Effector memory CD8-positive, alpha-beta T cell (primary cell): Measurements from ENCODE around the gene GLP2R.

Experiments
- ATAC-seq: fragments of 150-1000 bp; cut with Tn5 transposase; replicated peaks from 2 replicates; pipeline ENCODE4 v1.10.0; 2021; ENCODE audit warnings: mild to moderate bottlenecking, moderate library complexity
- DNase-seq, 3 experiments: peaks; one replicate each; pipeline ENCODE4 v3.0.0; 2021
- H3K27ac Mint-ChIP-seq, 2 donors: one replicate each; pipeline ENCODE4 v1.8.0; 2022; ENCODE audit warnings: mild to moderate bottlenecking in 2 of 2, mixed read lengths in 2 of 2, moderate library complexity in 2 of 2
- H3K27me3 Mint-ChIP-seq, 2 donors: one replicate each; pipeline ENCODE4 v1.8.0; 2022; ENCODE audit warnings: mixed read lengths in 2 of 2
- H3K36me3 Mint-ChIP-seq: one replicate; pipeline ENCODE4 v1.8.0; 2022; ENCODE audit warnings: mild to moderate bottlenecking, moderate library complexity, mixed read lengths; ENCODE audit not compliant: insufficient read depth
- H3K4me1 Mint-ChIP-seq, 2 donors: one replicate each; pipeline ENCODE4 v1.8.0; 2022; ENCODE audit warnings: low read depth in 2 of 2, mixed read lengths in 2 of 2
- H3K4me3 Mint-ChIP-seq, 2 donors: one replicate each; pipeline ENCODE4 v1.8.0; 2022; ENCODE audit warnings: mild to moderate bottlenecking in 2 of 2, mixed read lengths in 2 of 2, moderate library complexity in 2 of 2
- H3K9me3 Mint-ChIP-seq, 2 donors: one replicate each; pipeline ENCODE4 v1.8.0; 2022; ENCODE audit warnings: mixed read lengths in 2 of 2

GLP2R gene

DNA sequence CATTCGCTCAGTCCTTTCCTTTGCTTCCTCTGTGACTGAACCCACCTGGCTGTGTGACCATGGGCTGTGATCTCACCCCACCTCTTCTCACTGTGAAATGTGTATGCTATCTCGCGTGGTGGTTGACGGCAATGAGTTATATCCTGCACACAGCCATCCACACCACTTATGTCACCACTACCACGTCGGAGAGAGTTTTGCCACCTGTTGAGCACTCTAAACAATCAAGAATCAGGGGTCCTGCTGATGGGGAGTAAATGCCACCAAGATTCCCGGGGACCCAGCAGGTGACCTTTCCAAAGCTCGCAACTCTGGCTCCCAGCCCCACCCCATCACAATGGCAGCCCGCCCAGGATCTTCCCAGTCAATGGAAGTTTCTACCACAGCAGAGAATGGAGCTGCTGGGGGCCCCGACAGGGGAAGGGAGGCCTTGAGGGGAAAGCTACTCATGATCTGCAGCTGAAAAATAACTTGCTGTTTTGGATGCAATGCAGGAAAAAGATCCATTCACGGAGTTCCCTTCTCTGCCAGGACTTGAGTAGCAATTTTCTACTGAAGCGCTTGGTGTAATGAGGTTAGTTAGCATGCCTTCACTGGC is 105.5 kb downstream of the GLP2R start:
- no peak for DNase-seq
- peak overlapping the region in 1 of 2 donors; percentile 69 for H3K27ac Mint-ChIP-seq
- no peaks in the 10 kb centered on the region for H3K27me3 Mint-ChIP-seq
- no peaks in the 10 kb centered on the region for H3K9me3 Mint-ChIP-seq
- no peak for ATAC-seq
- no peak overlapping the region for H3K4me3 Mint-ChIP-seq
- no peaks in the 10 kb centered on the region for H3K4me1 Mint-ChIP-seq
- H3K36me3 Mint-ChIP-seq: no peaks in the 10 kb centered on the region

DNA sequence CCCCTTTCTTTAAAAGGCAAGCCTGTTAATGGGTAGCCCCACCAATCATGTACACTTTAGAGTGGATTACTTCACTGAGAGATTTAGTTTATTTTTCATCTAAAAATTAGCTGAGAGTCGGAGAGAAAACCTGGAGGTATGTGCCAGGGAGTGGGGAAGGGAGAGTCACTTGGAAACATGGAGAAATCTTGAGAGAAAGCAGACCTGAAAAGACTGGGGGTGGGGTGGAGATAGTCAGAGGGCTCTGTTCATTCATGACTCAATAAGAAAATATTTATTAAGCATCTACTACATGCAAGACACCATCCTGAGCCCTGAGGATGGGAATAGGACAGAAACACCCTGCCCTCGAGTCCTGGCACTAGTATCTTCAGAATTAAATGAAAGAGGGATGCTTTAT is 106.8 kb downstream of the GLP2R start:
- DNase-seq (no peak), ATAC-seq (no peak)
- Mint-ChIP-seq H3K36me3 (no peaks in the 10 kb centered on the region), H3K27me3 (no peaks in the 10 kb centered on the region), H3K27ac (peak overlapping the region in 1 of 2 donors; percentile 69), H3K9me3 (no peaks in the 10 kb centered on the region), H3K4me1 (no peaks in the 10 kb centered on the region), H3K4me3 (no peak overlapping the region)

DNA sequence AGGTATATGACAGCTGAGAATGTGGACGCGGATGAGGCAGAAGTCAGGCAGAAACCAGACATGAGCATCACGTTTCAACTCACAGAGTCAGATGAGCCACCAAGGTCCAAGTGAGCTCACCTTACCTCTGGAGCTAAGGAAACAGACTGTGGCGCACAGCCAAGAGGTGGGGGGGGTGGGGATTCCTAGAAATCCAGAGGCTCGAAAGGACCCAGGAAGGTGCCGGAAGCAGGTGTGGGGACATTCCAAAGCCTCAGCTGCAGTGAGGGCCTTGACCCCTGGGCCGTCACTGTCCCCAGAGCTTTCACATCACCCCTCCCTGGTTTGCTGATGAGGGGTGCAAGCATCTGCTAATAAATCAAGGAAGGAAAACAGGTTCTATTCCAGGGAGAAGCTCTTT is 108.6 kb downstream of the GLP2R start:
- no peak for ATAC-seq
- H3K27ac Mint-ChIP-seq: no peak overlapping the region
- no peaks in the 10 kb centered on the region for H3K9me3 Mint-ChIP-seq
- H3K4me1 Mint-ChIP-seq: no peaks in the 10 kb centered on the region
- no peaks in the 10 kb centered on the region for H3K27me3 Mint-ChIP-seq
- no peak for DNase-seq
- H3K36me3 Mint-ChIP-seq: peaks cover 6% of the 10 kb centered on the region
- H3K4me3 Mint-ChIP-seq: no peak overlapping the region

DNA sequence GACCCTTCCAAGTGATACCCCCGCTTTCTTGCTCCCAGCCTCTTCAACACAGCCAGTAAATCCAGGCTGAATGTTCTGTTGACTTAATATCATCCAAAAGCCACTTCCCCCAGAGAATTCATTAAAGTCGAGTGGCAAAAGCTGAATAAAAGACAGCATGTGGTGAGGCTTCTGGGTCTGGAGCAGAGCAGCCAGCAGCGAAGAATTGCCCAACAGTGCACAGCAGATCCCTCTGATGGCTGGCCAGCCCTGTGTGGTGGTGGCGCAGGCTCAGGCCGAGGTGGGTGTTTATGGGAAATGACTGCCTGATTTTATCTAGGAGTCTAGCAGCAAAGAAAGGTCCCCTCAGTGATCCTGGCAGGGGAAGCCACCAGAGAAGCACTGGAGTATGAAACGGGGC is 109.7 kb downstream of the GLP2R start:
- H3K36me3 Mint-ChIP-seq: peaks cover 6% of the 10 kb centered on the region
- DNase-seq (no peak), ATAC-seq (no peak)
- H3K27me3 Mint-ChIP-seq: no peaks in the 10 kb centered on the region
- H3K4me3 Mint-ChIP-seq: no peak overlapping the region
- no peaks in the 10 kb centered on the region for H3K9me3 Mint-ChIP-seq
- no peak overlapping the region for H3K27ac Mint-ChIP-seq
- H3K4me1 Mint-ChIP-seq: no peaks in the 10 kb centered on the region

DNA sequence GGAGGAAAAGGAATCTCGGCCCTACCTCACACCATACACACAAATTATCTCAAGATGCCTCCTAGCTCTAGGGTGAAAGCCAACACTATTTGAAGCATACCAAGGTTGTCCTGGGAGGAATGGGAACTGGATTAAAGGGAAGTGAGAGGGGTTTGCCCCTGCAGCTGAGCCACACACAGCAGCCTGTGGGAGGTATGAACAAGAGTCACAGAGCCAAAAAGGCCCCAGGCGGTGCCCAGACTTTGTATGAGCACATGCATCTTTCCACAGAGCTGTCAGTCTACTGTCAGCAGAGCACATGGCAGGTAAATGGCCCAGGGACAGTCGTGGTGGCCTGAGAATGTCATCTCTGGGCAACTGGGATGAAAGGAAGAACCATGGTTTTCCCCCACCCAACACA is 110.4 kb downstream of the GLP2R start:
- DNase-seq (no peak), ATAC-seq (no peak)
- H3K9me3 Mint-ChIP-seq: no peaks in the 10 kb centered on the region
- no peak overlapping the region for H3K4me3 Mint-ChIP-seq
- H3K36me3 Mint-ChIP-seq: peaks cover 7% of the 10 kb centered on the region
- H3K27ac Mint-ChIP-seq: peak overlapping the region in 1 of 2 donors; percentile 56
- H3K4me1 Mint-ChIP-seq: no peaks in the 10 kb centered on the region
- H3K27me3 Mint-ChIP-seq: no peaks in the 10 kb centered on the region

DNA sequence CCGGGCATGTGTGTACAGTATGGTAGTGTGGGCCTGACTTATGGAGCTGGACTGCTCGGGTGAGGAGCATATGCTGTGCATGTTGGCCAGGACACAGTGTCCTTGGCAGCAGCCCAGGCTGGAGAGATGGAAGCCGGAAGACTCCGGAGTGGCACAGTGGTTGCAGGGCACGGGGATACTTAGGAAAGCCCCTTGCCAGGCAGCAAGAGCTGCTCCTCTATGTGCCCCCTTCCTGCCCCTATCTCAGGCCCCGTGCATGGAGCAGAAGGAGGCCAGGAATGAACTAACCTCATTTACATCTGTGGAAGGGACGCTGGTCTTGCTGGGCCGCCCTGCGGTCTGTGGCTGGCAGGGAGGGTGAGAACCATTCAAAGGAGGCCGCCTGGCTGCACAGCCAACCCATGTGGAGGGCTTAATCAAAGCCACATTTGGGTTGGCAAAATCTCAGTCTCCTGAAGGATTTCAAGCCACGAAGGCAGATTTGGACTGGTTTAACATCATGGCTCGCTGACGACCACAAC is 111.6 kb downstream of the GLP2R start:
- ATAC-seq (no peak), DNase-seq (no peak)
- Mint-ChIP-seq H3K27me3 (no peaks in the 10 kb centered on the region), H3K36me3 (peaks cover 16% of the 10 kb centered on the region), H3K4me1 (no peaks in the 10 kb centered on the region), H3K4me3 (no peak overlapping the region), H3K9me3 (no peaks in the 10 kb centered on the region), H3K27ac (no peak overlapping the region)

DNA sequence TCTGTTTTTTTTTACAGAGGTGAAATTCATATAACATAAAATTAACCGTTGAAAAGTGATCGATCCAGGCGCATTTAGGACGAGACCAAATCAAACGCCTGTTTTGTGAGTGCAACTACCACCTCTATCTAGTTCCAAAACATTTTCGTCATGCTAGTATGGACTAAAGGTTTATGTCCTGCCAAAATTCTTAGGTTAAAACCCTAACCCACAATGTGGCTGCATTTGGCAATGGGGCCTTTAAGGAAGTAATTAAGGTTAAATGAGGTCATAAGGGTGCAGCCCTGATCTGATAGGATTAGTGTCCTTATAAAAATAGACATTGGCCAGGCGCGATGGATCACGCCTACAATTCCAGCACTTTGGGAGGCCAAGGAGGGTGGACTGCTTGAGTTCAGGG is 112.2 kb downstream of the GLP2R start:
- Mint-ChIP-seq H3K4me3 (no peak overlapping the region), H3K27ac (no peak overlapping the region), H3K4me1 (no peaks in the 10 kb centered on the region), H3K36me3 (peaks cover 18% of the 10 kb centered on the region), H3K9me3 (no peaks in the 10 kb centered on the region), H3K27me3 (no peaks in the 10 kb centered on the region)
- ATAC-seq (no peak), DNase-seq (no peak)

DNA sequence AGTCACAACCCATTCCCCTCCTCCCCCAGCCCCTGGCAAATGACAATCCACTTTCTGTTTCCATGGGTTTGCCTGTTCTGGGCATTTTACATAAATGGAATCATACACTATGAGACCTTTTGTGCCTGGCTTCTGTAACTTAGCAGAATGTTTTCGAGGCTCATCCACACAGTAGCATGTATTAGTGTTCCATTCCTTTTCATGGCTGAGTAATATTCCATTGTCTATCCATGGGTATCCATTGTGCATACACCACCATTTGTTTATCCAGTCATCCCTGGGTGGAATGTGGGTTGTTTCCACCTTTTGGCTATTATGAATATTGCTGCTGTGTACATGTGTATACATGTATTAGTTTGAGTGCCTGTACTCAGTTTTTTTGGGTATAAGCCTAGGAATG is 113.0 kb downstream of the GLP2R start:
- DNase-seq (no peak), ATAC-seq (no peak)
- H3K4me1 Mint-ChIP-seq: no peaks in the 10 kb centered on the region
- H3K4me3 Mint-ChIP-seq: no peak overlapping the region
- no peaks in the 10 kb centered on the region for H3K9me3 Mint-ChIP-seq
- H3K27me3 Mint-ChIP-seq: no peaks in the 10 kb centered on the region
- no peak overlapping the region for H3K27ac Mint-ChIP-seq
- H3K36me3 Mint-ChIP-seq: peaks cover 22% of the 10 kb centered on the region

DNA sequence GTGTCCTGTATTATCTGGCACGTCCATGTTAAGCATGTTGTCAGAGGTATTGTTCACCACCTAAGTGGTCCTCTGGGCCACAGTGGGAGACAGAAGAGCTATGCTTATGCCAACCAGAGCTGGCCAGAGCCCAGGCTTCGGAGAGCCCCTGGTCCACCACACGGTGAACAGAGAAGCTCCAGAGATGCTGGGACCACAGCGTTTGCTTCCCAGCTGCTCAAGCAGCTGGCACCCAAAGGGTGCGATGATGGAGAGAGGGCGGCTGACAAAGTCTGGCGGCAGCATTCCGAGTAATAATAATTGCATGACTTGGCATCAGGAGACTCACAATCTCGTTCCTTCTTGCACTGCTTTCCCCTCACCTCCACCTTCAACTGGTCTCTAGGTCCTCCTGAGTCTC is 115.1 kb downstream of the GLP2R start:
- DNase-seq (no peak), ATAC-seq (no peak)
- H3K9me3 Mint-ChIP-seq: no peaks in the 10 kb centered on the region
- no peaks in the 10 kb centered on the region for H3K27me3 Mint-ChIP-seq
- no peak overlapping the region for H3K27ac Mint-ChIP-seq
- peaks cover 22% of the 10 kb centered on the region for H3K36me3 Mint-ChIP-seq
- H3K4me1 Mint-ChIP-seq: no peaks in the 10 kb centered on the region
- H3K4me3 Mint-ChIP-seq: no peak overlapping the region

DNA sequence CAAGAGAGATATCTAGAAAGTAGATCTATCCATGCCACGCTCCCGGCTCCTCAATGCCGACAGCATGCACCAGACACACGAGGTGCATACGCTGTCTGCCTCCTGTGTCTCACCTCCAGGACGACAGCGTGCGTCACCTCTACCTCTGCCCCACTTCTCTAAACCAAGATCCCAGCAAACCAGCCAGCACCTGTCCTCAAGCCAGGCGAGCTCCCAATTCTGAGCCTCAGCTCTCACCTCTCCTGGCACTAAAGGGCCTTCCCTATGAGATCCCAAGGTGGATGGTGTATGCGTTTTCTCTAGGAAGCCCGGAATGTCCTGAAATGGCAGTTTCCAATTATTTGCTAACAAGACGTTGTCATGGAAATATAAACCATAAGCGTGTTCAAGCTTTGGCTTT is 115.6 kb downstream of the GLP2R start:
- Mint-ChIP-seq H3K27me3 (no peaks in the 10 kb centered on the region), H3K4me3 (no peak overlapping the region), H3K4me1 (no peaks in the 10 kb centered on the region), H3K9me3 (no peaks in the 10 kb centered on the region), H3K36me3 (peaks cover 22% of the 10 kb centered on the region), H3K27ac (no peak overlapping the region)
- DNase-seq: no peak
- ATAC-seq: no peak
